ENCODE results near the gene PORCN. TPM values are rescaled to one million over a fixed set of nuclear protein-coding genes. Genes with fewer than 3 reads are reported as not detected.

PORCN gene
- total and polyA plus RNA-seq, 2 of the 13 experiments (the other 11 are each of a cell fraction or from before 2014, with no cell fraction given): 3.9 to 5.8 TPM

GRCh38 chrX:48514126-48514806, 5.5 kb downstream of the PORCN start (continued):
- TF ChIP-seq ZNF232 (CRISPR knock-in tag; IDR thresholded peaks at IDR 0.05; ENCODE audit: borderline replicate concordance) (no peak), ZNF281 (CRISPR knock-in tag; IDR thresholded peaks at IDR 0.05; ENCODE audit: borderline replicate concordance) (no peak)

GRCh38 chrX:48514868-48515460, 6.2 kb downstream of the PORCN start:
- no peak overlapping the region for H3K9ac ChIP-seq (ENCODE audit: insufficient read depth, low read depth, low read length)
- intact Hi-C loops (cut with micrococcal nuclease; ENCODE audit: unreplicated experiment): no loop called here

More at GRCh38 chrX:48514868-48515460, 6.2 kb downstream of the PORCN start:
- no TSS peak for BruUV-seq (replicated peaks)
- Histone ChIP-seq H3K4me3 (replicated peaks in 1 of 3; ENCODE audit: insufficient read depth in 1 of 3, low read depth in 2 of 3, low read length in 3 of 3) (no peak overlapping the region), H3K79me2 (ENCODE audit: insufficient read depth, low read length) (no peaks in the 10 kb centered on the region), H3K4me2 (ENCODE audit: low read depth, low read length) (no peak overlapping the region), H2AFZ (ENCODE audit: low read length) (no peak overlapping the region), H3K9me3 (ENCODE audit: low read length) (no peaks in the 10 kb centered on the region), H3K36me3 (replicated peaks in 1 of 2; ENCODE audit: control insufficient read depth in 1 of 2, insufficient read depth in 2 of 2, low read length in 2 of 2) (no peaks in the 10 kb centered on the region), H3K27me3 (ENCODE audit: control insufficient read depth in 1 of 2, insufficient read depth in 2 of 2, low read length in 2 of 2) (no peaks in the 10 kb centered on the region), H4K20me1 (ENCODE audit: insufficient read depth, low read length) (no peaks in the 10 kb centered on the region), H3K27ac (ENCODE audit: extremely low read length, insufficient read depth, low read length) (no peak overlapping the region), H3K4me1 (ENCODE audit: insufficient read depth, low read length) (no peaks in the 10 kb centered on the region)
- DNase-seq (ENCODE audit: low spot score): no peak
- in situ Hi-C loops (cut with HindIII; ENCODE audit: extremely low pct_ligation_motif_present, low pct_unique_long_range_greater_than_20kb): no loop called here
- peak; percentile 33; the same call in 2 of the 3 replicates for ATAC-seq
- TF ChIP-seq ZNF687 (CRISPR knock-in tag; IDR thresholded peaks at IDR 0.05) (peak; percentile 32; the same call in 1 of the 2 replicates), ZNF101 (CRISPR knock-in tag; IDR thresholded peaks at IDR 0.05; ENCODE audit: borderline replicate concordance, low read depth) (no peak), HNF4A (CRISPR knock-in tag; IDR thresholded peaks at IDR 0.05) (0 out of 2 replicates have a peak, but pooled peaks have one; percentile 3), ZMYM3 (CRISPR knock-in tag; IDR thresholded peaks at IDR 0.05) (peak; percentile 67), RXRB (CRISPR knock-in tag; IDR thresholded peaks at IDR 0.05; ENCODE audit: borderline replicate concordance) (no peak)
- WGBS (ENCODE audit: low lambda C conversion rate): 69% methylated on average over 7 of the region's 9 CpGs
- no peak for FAIRE-seq
- POLR2A ChIA-PET: no interaction called here
- CTCF ChIA-PET (ENCODE audit: low intra/inter-chr PET ratio, low total read pairs): no interaction called here

Measured in HepG2 (cell line).